Esophagus squamous epithelium (tissue), 5 donors: ENCODE measurements around the gene FOXF1. TPM values are rescaled to one million over a fixed set of nuclear protein-coding genes. Genes with fewer than 3 reads are reported as not detected.

ENCODE experiments used
- DNase-seq: peaks from one replicate; lab custom pipeline; 2025; lab: John Stamatoyannopoulos, UW
- H3K27ac ChIP-seq, 4 donors: fragments of 200-600 bp; sonication (generic); one replicate each; pipeline ENCODE4 v1.5.1; 2016 to 2019; ENCODE audit warnings: mild to moderate bottlenecking in 1 of 4
- H3K27me3 ChIP-seq, 4 donors: fragments of 200-600 bp; sonication (generic); 1 replicate in 3 of 4; 2 replicates in 1 of 4; pipeline versions ENCODE4 v1.5.1 to v1.6.0; 2017 to 2021; ENCODE audit warnings: antibody characterized with exemption in 1 of 4
- H3K36me3 ChIP-seq, 3 donors: fragments of 200-600 bp; sonication (generic); one replicate each; pipeline ENCODE4 v1.5.1; 2016 to 2019
- H3K4me1 ChIP-seq, 3 donors: fragments of 200-600 bp; sonication (generic); one replicate each; pipeline ENCODE4 v1.5.1; 2017 to 2019
- H3K4me3 ChIP-seq, 4 donors: fragments of 200-600 bp; sonication (generic); 1 replicate in 3 of 4; 2 replicates in 1 of 4; pipeline ENCODE4 v1.5.1; 2016 to 2019; ENCODE audit warnings: mild to moderate bottlenecking in 2 of 4, moderate library complexity in 1 of 4
- H3K9me3 ChIP-seq, 3 donors: fragments of 200-600 bp; sonication (generic); one replicate each; pipeline ENCODE4 v1.5.1; 2016 to 2019
- CTCF ChIP-seq, 6 experiments: fragments of 450-650 bp in 4 of 6; fragments of 200-600 bp in 2 of 6; sonication (generic) in 2 of 6; IDR thresholded peaks; one replicate each; pipeline ENCODE4 v1.5.1; 2016 to 2019; ENCODE audit warnings: antibody characterized with exemption in 6 of 6, mild to moderate bottlenecking in 4 of 6, moderate library complexity in 4 of 6
- POLR2A ChIP-seq, 4 donors: fragments of 450-650 bp; IDR thresholded peaks; one replicate each; pipeline ENCODE4 v1.6.1; 2017; ENCODE audit warnings: antibody characterized with exemption in 4 of 4, mild to moderate bottlenecking in 4 of 4, moderate library complexity in 3 of 4
- WGBS, 2 donors: methylation state at CpG; one replicate each; pipeline ENCODE4 v1.1.5; 2018; 5-methylcytosine and 5-hydroxymethylcytosine counted together
- intact Hi-C: fragments of 100-400 bp; cut with DNase I; formaldehyde crosslinking; loops from one replicate; pipeline ENCODE4 v1.15.0; 2022
- total RNA-seq, 4 donors: library from RNA; depleted of rRNA; stranded (reverse); fragments of >200 nt; gene quantifications; one replicate each; pipeline ENCODE4 v1.1.0, GENCODE V29; 2016
- donor health status: DM: yes; HTN: yes; CAD: no.

FOXF1 gene
- total RNA-seq, 4 donors from 2014 or later: 0.76 to 8.6 (median 3.0) TPM

GRCh38 chr16:86500708-86501510 is 9.4 kb upstream of the FOXF1 start:
- peak overlapping the region in 1 of 4 donors; percentile 63 for H3K4me3 ChIP-seq
- intact Hi-C loops: no loop called here
- 19 to 26% methylated on average over 3 to 11 of the region's 13 CpGs for WGBS, 2 donors
- H3K36me3 ChIP-seq: no peaks in the 10 kb centered on the region
- no peak for DNase-seq
- peak overlapping the region; percentile 60 to 95 (median 92) for H3K27ac ChIP-seq
- H3K4me1 ChIP-seq: peaks cover 4 to 52% (median 10%) of the 10 kb centered on the region in 3 donors
- TF ChIP-seq POLR2A (IDR thresholded peaks at IDR 0.05) (no peak), CTCF (IDR thresholded peaks at IDR 0.05) (no peak)
- H3K27me3 ChIP-seq: peaks cover 18 to 100% (median 31%) of the 10 kb centered on the region in 4 donors
- no peaks in the 10 kb centered on the region for H3K9me3 ChIP-seq

- Histone ChIP-seq H3K4me3 (peak overlapping the region in 3 of 4 donors; percentile 1 to 64 (median 45)), H3K27ac (peak overlapping the region; percentile 60 to 95 (median 92)), H3K27me3 (peaks cover 12 to 100% (median 32%) of the 10 kb centered on the region in 4 donors), H3K36me3 (no peaks in the 10 kb centered on the region), H3K4me1 (peaks cover 4 to 61% (median 4%) of the 10 kb centered on the region in 3 donors), H3K9me3 (no peaks in the 10 kb centered on the region)
- 16 to 17% methylated on average over 13 to 19 of the region's 19 CpGs for WGBS, 2 donors
- DNase-seq: no peak
- no peak for TF ChIP-seq CTCF (IDR thresholded peaks at IDR 0.05)
- no peak for TF ChIP-seq POLR2A (IDR thresholded peaks at IDR 0.05)
- intact Hi-C loops: no loop called here
These were observed 8.1 kb upstream of the FOXF1 start for GRCh38 chr16:86501989-86502855.

GRCh38 chr16:86502856-86503748 is 7.2 kb upstream of the FOXF1 start:
- 13 to 20% methylated on average over 20 to 22 of the region's 22 CpGs for WGBS, 2 donors
- H3K27me3 ChIP-seq: peaks cover 12 to 100% (median 31%) of the 10 kb centered on the region in 4 donors
- intact Hi-C loops: no loop called here
- DNase-seq: no peak
- peak overlapping the region; percentile 60 to 95 (median 92) for H3K27ac ChIP-seq
- H3K4me3 ChIP-seq: peak overlapping the region in 3 of 4 donors; percentile 27 to 64 (median 45)
- no peak for TF ChIP-seq CTCF (IDR thresholded peaks at IDR 0.05)
- no peaks in the 10 kb centered on the region for H3K36me3 ChIP-seq
- peaks cover under 1 to 61% (median 8%) of the 10 kb centered on the region in 3 donors for H3K4me1 ChIP-seq
- no peaks in the 10 kb centered on the region for H3K9me3 ChIP-seq

- H3K27ac ChIP-seq: peak overlapping the region; percentile 83 to 95 (median 94)
- intact Hi-C loops: no loop called here
- no peaks in the 10 kb centered on the region for H3K36me3 ChIP-seq
- TF ChIP-seq POLR2A (IDR thresholded peaks at IDR 0.05): no peak
- TF ChIP-seq CTCF (IDR thresholded peaks at IDR 0.05): no peak
- peak overlapping the region in 3 of 4 donors; percentile 27 to 69 (median 64) for H3K4me3 ChIP-seq
- peaks cover 8 to 61% (median 14%) of the 10 kb centered on the region in 3 donors for H3K4me1 ChIP-seq
- WGBS, 2 donors: 14 to 23% methylated on average over 4 to 6 of the region's 6 CpGs
- H3K9me3 ChIP-seq: no peaks in the 10 kb centered on the region
- no peak for DNase-seq
- peaks cover 12 to 100% (median 30%) of the 10 kb centered on the region in 4 donors for H3K27me3 ChIP-seq
These were observed 6.5 kb upstream of the FOXF1 start for GRCh38 chr16:86503830-86504229.
